Effector memory CD8-positive, alpha-beta T cell (primary cell): ENCODE measurements around the gene XK.
"Not testable (repeated sequence)": the region's sequence is repeated elsewhere in the genome, so short reads cannot be mapped to it uniquely, and the experiment has no call there.

Source experiments
- ATAC-seq: fragments of 150-1000 bp; cut with Tn5 transposase; replicated peaks from 2 replicates; pipeline ENCODE4 v1.10.0; 2021; ENCODE audit warnings: mild to moderate bottlenecking, moderate library complexity
- DNase-seq, 3 experiments: peaks; one replicate each; pipeline ENCODE4 v3.0.0; 2021
- H3K27ac Mint-ChIP-seq, 2 donors: one replicate each; pipeline ENCODE4 v1.8.0; 2022; ENCODE audit warnings: mild to moderate bottlenecking in 2 of 2, mixed read lengths in 2 of 2, moderate library complexity in 2 of 2
- H3K27me3 Mint-ChIP-seq, 2 donors: one replicate each; pipeline ENCODE4 v1.8.0; 2022; ENCODE audit warnings: mixed read lengths in 2 of 2
- H3K36me3 Mint-ChIP-seq: one replicate; pipeline ENCODE4 v1.8.0; 2022; ENCODE audit warnings: mild to moderate bottlenecking, moderate library complexity, mixed read lengths; ENCODE audit not compliant: insufficient read depth
- H3K4me1 Mint-ChIP-seq, 2 donors: one replicate each; pipeline ENCODE4 v1.8.0; 2022; ENCODE audit warnings: low read depth in 2 of 2, mixed read lengths in 2 of 2
- H3K4me3 Mint-ChIP-seq, 2 donors: one replicate each; pipeline ENCODE4 v1.8.0; 2022; ENCODE audit warnings: mild to moderate bottlenecking in 2 of 2, mixed read lengths in 2 of 2, moderate library complexity in 2 of 2
- H3K9me3 Mint-ChIP-seq, 2 donors: one replicate each; pipeline ENCODE4 v1.8.0; 2022; ENCODE audit warnings: mixed read lengths in 2 of 2
- total RNA-seq, 9 experiments: gene quantifications; one replicate each; lab custom pipeline; 2026; lab: John Stamatoyannopoulos, UW

The XK gene
- total RNA-seq: 0 to 0.91 (median 0.43) reads per million in 9 experiments

DNA sequence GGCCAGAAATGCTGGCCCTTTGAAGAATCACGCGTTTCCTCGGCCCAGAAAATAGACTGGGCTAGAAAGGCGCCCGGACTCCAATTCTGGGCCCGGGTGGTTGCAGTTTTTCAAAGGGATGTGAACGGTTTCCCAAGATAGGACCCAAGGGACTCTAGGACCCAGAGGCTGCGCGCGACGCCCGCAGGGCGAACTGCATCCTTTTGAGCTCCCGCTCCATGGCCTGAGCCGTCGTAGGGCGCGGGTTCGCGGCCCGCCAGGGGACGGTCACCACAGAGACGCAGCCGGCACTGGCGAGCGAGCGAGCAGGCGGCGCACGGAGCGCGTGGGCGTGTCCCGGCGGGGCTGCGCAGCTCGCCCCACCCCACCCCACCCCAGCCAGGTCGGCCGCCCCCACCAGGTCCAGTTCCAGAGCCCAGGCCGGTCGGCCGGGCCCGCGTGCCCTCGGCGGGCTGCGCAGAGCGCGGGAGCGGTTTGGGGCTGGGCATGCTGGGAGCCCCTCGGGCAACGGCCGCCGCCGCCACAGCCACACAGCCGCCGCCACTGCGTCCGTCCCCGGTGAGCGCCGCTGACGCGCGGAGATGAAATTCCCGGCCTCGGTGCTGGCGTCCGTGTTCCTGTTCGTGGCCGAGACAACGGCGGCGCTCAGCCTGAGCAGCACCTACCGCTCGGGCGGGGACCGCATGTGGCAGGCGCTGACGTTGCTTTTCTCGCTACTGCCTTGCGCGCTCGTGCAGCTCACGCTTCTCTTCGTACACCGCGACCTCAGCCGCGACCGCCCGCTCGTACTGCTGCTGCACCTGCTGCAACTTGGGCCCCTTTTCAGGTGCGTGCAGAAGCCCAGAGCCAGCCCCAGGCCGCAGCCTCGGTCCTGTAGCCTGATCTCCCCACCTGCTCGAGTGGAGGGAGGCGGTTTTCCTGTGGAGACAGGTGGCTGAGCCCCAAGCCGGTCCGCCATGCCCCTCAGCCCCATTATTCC is at the start of gene XK:
TSS of gene XK (plus strand) at position 411 of the 979 bp plus-strand sequence. CDS start at position 582, 171 bp downstream.
- ATAC-seq (peak; percentile 91), DNase-seq (peak; percentile 17 to 28 (median 22))
- H3K4me1 Mint-ChIP-seq: no peaks in the 10 kb centered on the region
- H3K4me3 Mint-ChIP-seq: peak within 1 kb of the TSS; percentile 63 to 77
- H3K9me3 Mint-ChIP-seq: no peaks in the 10 kb centered on the region
- H3K36me3 Mint-ChIP-seq: no peaks in the 10 kb centered on the region
- H3K27ac Mint-ChIP-seq: no peak within 1 kb of the TSS
- no peaks in the 10 kb centered on the region for H3K27me3 Mint-ChIP-seq

- ATAC-seq (no peak), DNase-seq (no peak)
- H3K9me3 Mint-ChIP-seq: no peaks in the 10 kb centered on the region
- no peaks in the 10 kb centered on the region for H3K27me3 Mint-ChIP-seq
- H3K4me3 Mint-ChIP-seq: no peak overlapping the region
- H3K4me1 Mint-ChIP-seq: no peaks in the 10 kb centered on the region
- no peak overlapping the region for H3K27ac Mint-ChIP-seq
- no peaks in the 10 kb centered on the region for H3K36me3 Mint-ChIP-seq
Observed at GRCh38 chrX:37638047-37638446, 47.5 kb upstream of the XK start.

DNA sequence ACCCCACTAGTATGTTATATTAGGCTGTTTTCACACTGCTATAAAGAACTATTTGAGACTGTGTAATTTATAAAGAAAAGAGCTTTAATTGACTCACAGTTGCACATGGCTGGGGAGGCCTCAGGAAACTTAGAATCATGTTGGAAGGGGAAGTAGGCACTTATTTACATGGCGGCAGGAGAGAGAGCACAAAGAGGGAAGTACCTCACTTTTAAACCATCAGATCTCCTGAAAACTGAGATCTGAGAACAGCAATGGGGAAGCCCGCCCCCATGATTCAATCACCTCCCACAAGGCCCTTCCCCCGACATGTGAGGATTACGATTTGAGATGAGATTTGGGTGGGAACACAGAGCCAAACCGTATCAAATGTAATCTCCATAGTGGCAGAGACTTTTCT is 45.4 kb upstream of the XK start:
- no peaks in the 10 kb centered on the region for H3K9me3 Mint-ChIP-seq
- DNase-seq: no peak
- no peaks in the 10 kb centered on the region for H3K36me3 Mint-ChIP-seq
- no peak overlapping the region for H3K27ac Mint-ChIP-seq
- no peak overlapping the region for H3K4me3 Mint-ChIP-seq
- no peaks in the 10 kb centered on the region for H3K4me1 Mint-ChIP-seq
- H3K27me3 Mint-ChIP-seq: no peaks in the 10 kb centered on the region
- no peak for ATAC-seq

- Mint-ChIP-seq H3K36me3 (no peaks in the 10 kb centered on the region), H3K4me3 (no peak overlapping the region), H3K27me3 (no peaks in the 10 kb centered on the region), H3K9me3 (no peaks in the 10 kb centered on the region), H3K27ac (no peak overlapping the region), H3K4me1 (no peaks in the 10 kb centered on the region)
- no peak for ATAC-seq
- DNase-seq: no peak
Observed at GRCh38 chrX:37641859-37642258, 43.7 kb upstream of the XK start.

GRCh38 chrX:37644381-37645305 is 40.9 kb upstream of the XK start:
- DNase-seq (no peak), ATAC-seq (no peak)
- H3K4me1 Mint-ChIP-seq: no peaks in the 10 kb centered on the region
- H3K36me3 Mint-ChIP-seq: no peaks in the 10 kb centered on the region
- no peak overlapping the region for H3K27ac Mint-ChIP-seq
- no peaks in the 10 kb centered on the region for H3K27me3 Mint-ChIP-seq
- H3K4me3 Mint-ChIP-seq: no peak overlapping the region
- H3K9me3 Mint-ChIP-seq: no peaks in the 10 kb centered on the region

GRCh38 chrX:37646254-37646653 is 39.3 kb upstream of the XK start:
- no peaks in the 10 kb centered on the region for H3K4me1 Mint-ChIP-seq
- no peak for ATAC-seq
- no peaks in the 10 kb centered on the region for H3K9me3 Mint-ChIP-seq
- H3K27me3 Mint-ChIP-seq: no peaks in the 10 kb centered on the region
- H3K36me3 Mint-ChIP-seq: no peaks in the 10 kb centered on the region
- H3K27ac Mint-ChIP-seq: no peak overlapping the region
- no peak for DNase-seq
- no peak overlapping the region for H3K4me3 Mint-ChIP-seq

- ATAC-seq, H3K4me1 Mint-ChIP-seq, H3K27ac Mint-ChIP-seq, H3K36me3 Mint-ChIP-seq, H3K9me3 Mint-ChIP-seq, H3K4me3 Mint-ChIP-seq, H3K27me3 Mint-ChIP-seq, DNase-seq: not testable (repeated sequence)
Observed at GRCh38 chrX:37650879-37651278, 34.7 kb upstream of the XK start.

GRCh38 chrX:37651921-37652452 is 33.6 kb upstream of the XK start:
- H3K4me3 Mint-ChIP-seq: no peak overlapping the region
- H3K4me1 Mint-ChIP-seq: peaks cover 4 to 5% of the 10 kb centered on the region in 2 donors
- DNase-seq (no peak), ATAC-seq (no peak)
- no peaks in the 10 kb centered on the region for H3K9me3 Mint-ChIP-seq
- H3K36me3 Mint-ChIP-seq: no peaks in the 10 kb centered on the region
- H3K27me3 Mint-ChIP-seq: no peaks in the 10 kb centered on the region
- no peak overlapping the region for H3K27ac Mint-ChIP-seq

DNA sequence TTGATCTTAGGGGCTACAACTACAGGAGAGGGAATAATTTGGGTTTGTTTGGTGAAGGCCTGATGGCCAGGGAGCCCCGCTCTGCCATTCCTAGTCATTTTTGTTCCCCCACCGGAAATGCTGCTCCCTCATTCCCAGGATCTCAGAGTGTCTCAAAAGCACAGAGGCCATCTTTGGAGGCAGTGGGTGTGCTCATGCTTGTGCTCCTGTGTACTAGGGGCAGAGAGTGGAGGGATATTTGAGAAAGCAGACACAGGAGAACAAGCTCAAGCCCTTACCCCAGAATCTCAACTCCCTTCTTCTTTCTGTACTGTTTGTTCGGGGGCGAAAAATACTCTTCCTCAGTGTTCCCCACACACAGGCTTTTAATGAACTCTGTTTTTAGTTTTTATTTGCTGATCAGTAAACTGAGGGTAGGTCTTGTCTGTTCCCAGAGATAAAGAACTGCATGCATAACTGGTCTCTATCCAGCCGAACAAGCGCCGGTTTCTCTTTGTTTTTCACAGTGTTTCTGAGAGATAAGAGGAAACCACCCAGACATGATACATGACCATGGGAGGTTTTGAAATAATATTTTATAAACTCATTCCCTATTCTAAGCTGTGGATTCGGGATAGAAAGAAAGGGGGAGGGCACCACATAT is 32.9 kb upstream of the XK start:
- DNase-seq (no peak), ATAC-seq (no peak)
- Mint-ChIP-seq H3K27me3 (no peaks in the 10 kb centered on the region), H3K9me3 (no peaks in the 10 kb centered on the region), H3K4me3 (no peak overlapping the region), H3K36me3 (no peaks in the 10 kb centered on the region), H3K27ac (no peak overlapping the region), H3K4me1 (peaks cover 4 to 5% of the 10 kb centered on the region in 2 donors)

GRCh38 chrX:37653397-37654085 is 32.0 kb upstream of the XK start:
- no peak overlapping the region for H3K4me3 Mint-ChIP-seq
- no peaks in the 10 kb centered on the region for H3K27me3 Mint-ChIP-seq
- no peaks in the 10 kb centered on the region for H3K9me3 Mint-ChIP-seq
- H3K36me3 Mint-ChIP-seq: no peaks in the 10 kb centered on the region
- peaks cover 4 to 5% of the 10 kb centered on the region in 2 donors for H3K4me1 Mint-ChIP-seq
- DNase-seq (no peak), ATAC-seq (no peak)
- H3K27ac Mint-ChIP-seq: no peak overlapping the region

DNA sequence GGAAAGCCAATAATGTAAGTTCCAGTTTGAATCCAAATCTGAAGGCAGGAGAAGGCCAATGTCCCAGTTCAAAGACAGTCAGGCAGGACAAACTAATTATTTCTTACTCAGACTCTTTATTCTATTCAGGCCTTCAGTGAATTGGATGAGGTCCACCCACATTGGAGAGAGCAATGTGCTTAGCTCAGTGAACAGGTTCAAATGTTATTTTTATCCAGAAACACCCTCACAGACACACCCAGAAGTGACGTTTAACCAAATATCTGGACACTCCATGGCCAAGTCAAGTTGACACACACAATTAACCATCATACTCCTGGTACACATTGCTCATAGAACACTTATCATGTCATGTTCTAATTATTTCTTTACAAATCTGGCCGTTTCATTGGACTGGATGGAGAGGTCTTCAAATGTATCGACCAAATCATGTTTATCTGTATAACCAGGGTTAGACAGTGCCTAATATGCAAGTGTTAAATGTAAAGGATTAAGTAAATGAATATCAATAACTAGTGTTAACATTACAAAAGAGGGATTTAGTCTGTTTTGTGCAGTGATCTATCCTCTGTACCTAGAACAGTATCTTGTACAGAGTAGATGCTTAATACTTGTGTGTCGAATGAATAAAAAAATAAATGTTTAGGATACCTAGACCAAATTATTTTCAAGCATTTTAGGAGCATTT is 27.1 kb upstream of the XK start:
- H3K27ac Mint-ChIP-seq: no peak overlapping the region
- no peak overlapping the region for H3K4me3 Mint-ChIP-seq
- H3K4me1 Mint-ChIP-seq: no peaks in the 10 kb centered on the region
- no peaks in the 10 kb centered on the region for H3K27me3 Mint-ChIP-seq
- H3K36me3 Mint-ChIP-seq: no peaks in the 10 kb centered on the region
- H3K9me3 Mint-ChIP-seq: no peaks in the 10 kb centered on the region
- no peak for ATAC-seq
- DNase-seq: no peak

DNA sequence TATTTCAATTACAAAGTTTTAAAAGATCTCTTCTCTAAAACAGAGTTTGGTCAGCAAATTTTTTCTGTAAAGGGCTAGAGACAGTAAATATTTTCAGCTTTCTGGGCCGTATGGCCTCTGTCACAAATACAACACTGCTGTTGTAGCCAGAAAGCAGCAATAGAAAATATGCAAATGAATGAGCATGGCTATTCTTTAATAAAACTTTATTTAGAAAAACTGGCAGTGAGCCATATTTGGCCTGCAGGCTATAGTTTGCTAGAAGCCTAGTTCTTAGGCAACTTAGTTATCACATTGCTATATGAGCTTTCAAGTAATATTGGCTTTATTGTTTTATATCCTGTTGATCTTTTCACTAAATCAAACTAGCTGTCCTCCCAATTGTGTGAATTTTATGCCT is 26.5 kb upstream of the XK start:
- no peak for DNase-seq
- Mint-ChIP-seq H3K9me3 (no peaks in the 10 kb centered on the region), H3K27ac (no peak overlapping the region), H3K36me3 (no peaks in the 10 kb centered on the region), H3K4me3 (no peak overlapping the region), H3K27me3 (no peaks in the 10 kb centered on the region), H3K4me1 (no peaks in the 10 kb centered on the region)
- ATAC-seq: no peak
